ENCODE results near the gene SELENON.

DNA sequence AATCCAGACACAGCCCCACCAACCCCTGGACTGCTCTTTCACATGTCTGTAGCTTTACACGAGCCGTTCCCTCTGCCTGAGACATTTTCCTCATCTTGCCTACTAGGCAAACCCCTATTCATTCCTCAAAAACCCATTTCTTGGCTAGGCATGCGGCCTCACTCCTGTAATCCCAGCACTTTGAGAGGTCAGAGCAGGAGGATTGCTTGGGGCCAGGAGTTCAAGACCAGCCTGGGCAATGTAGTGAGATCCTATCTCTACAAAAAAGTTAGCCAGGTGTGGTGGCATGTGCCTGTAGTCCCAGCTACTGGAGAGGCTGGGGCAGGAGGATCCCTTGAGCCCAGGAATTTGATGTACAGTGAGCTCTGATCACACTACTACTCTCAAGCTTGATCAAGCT is 64.4 kb downstream of the SELENON start:
- TF ChIP-seq EZH2phosphoT487 (IDR thresholded peaks at IDR 0.05; ENCODE audit: insufficient read depth, low read depth) = no peak
- TF ChIP-seq EZH2 (IDR thresholded peaks at IDR 0.05; ENCODE audit: insufficient read depth, poor library complexity, severe bottlenecking) = no peak

All from GM23248 (cell line).